PFSK-1 (cell line): Measurements from ENCODE around the gene TSPAN18.

ENCODE experiments used
- FOXP2 ChIP-seq: optimal IDR thresholded peaks from 2 replicates; pipeline ENCODE3; 2011; ENCODE audit warnings: borderline replicate concordance, control low read depth, inconsistent platforms; ENCODE audit not compliant: insufficient read depth; ENCODE audit errors: extremely low read length, extremely low read depth
- POLR2AphosphoS5 ChIP-seq: IDR thresholded peaks from 2 replicates; pipeline ENCODE4 v1.6.1; 2012; ENCODE audit warnings: low read depth, mild to moderate bottlenecking, control low read depth, low read length, moderate library complexity
- TAF1 ChIP-seq: IDR thresholded peaks from 2 replicates; pipeline ENCODE4 v1.6.1; 2012; ENCODE audit warnings: low read length, control low read depth, borderline replicate concordance; ENCODE audit not compliant: insufficient read depth
- TF ChIP-seq, protein P1 (sequence below), 2 experiments: IDR thresholded peaks; 2 replicates each; pipeline versions ENCODE4 v1.6.1 to v1.8.0; 2011 to 2012; ENCODE audit warnings: low read depth in 2 of 2, low read length in 2 of 2, control low read depth in 1 of 2, inconsistent platforms in 1 of 2, mild to moderate bottlenecking in 1 of 2, moderate library complexity in 1 of 2; ENCODE audit not compliant: insufficient read depth in 1 of 2

- TF ChIP-seq POLR2AphosphoS5: no peak
- no peak for TF ChIP-seq TAF1
- TF ChIP-seq, protein P1, sequence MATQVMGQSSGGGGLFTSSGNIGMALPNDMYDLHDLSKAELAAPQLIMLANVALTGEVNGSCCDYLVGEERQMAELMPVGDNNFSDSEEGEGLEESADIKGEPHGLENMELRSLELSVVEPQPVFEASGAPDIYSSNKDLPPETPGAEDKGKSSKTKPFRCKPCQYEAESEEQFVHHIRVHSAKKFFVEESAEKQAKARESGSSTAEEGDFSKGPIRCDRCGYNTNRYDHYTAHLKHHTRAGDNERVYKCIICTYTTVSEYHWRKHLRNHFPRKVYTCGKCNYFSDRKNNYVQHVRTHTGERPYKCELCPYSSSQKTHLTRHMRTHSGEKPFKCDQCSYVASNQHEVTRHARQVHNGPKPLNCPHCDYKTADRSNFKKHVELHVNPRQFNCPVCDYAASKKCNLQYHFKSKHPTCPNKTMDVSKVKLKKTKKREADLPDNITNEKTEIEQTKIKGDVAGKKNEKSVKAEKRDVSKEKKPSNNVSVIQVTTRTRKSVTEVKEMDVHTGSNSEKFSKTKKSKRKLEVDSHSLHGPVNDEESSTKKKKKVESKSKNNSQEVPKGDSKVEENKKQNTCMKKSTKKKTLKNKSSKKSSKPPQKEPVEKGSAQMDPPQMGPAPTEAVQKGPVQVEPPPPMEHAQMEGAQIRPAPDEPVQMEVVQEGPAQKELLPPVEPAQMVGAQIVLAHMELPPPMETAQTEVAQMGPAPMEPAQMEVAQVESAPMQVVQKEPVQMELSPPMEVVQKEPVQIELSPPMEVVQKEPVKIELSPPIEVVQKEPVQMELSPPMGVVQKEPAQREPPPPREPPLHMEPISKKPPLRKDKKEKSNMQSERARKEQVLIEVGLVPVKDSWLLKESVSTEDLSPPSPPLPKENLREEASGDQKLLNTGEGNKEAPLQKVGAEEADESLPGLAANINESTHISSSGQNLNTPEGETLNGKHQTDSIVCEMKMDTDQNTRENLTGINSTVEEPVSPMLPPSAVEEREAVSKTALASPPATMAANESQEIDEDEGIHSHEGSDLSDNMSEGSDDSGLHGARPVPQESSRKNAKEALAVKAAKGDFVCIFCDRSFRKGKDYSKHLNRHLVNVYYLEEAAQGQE (IDR thresholded peaks at IDR 0.05; ENCODE audit: insufficient read depth in 1 of 2, low read depth in 2 of 2, low read length in 2 of 2): no peak
- no peak for TF ChIP-seq FOXP2
Observed at GRCh38 chr11:44938066-44938691, 211.4 kb downstream of the TSPAN18 start.
